Smooth muscle cell (in vitro differentiated cells): ENCODE results near the gene LIX1L. TPM values are rescaled to one million over a fixed set of nuclear protein-coding genes. Genes with fewer than 3 reads are reported as not detected.

ENCODE experiments used
- DNase-seq: peaks from one replicate; lab custom pipeline; 2025; ENCODE audit not compliant: unreplicated experiment; lab: John Stamatoyannopoulos, UW
- H2AFZ ChIP-seq: fragments of 200-600 bp; sonication (generic); 2 replicates; pipeline ENCODE4 v1.6.0; 2016; ENCODE audit warnings: antibody characterized with exemption, low read depth, mild to moderate bottlenecking
- H3F3A ChIP-seq: fragments of 200-600 bp; sonication (generic); 2 replicates; pipeline ENCODE4 v1.6.0; 2017; ENCODE audit warnings: antibody characterized with exemption, low read depth
- H3K27ac ChIP-seq: fragments of 200-600 bp; sonication (generic); 2 replicates; pipeline ENCODE4 v1.5.1; 2016; ENCODE audit warnings: low read depth, mild to moderate bottlenecking
- H3K27me3 ChIP-seq: fragments of 200-600 bp; sonication (generic); 2 replicates; pipeline ENCODE4 v1.6.1; 2016; ENCODE audit warnings: low read depth, mild to moderate bottlenecking
- H3K36me3 ChIP-seq: fragments of 200-600 bp; sonication (generic); 2 replicates; pipeline ENCODE4 v1.5.1; 2016; ENCODE audit warnings: low read depth
- H3K4me1 ChIP-seq: fragments of 200-600 bp; sonication (generic); 2 replicates; pipeline ENCODE4 v1.5.1; 2016; ENCODE audit warnings: low read depth
- H3K4me2 ChIP-seq: fragments of 200-600 bp; sonication (generic); 2 replicates; pipeline ENCODE4 v1.6.0; 2016; ENCODE audit warnings: mild to moderate bottlenecking
- H3K4me3 ChIP-seq: fragments of 200-600 bp; sonication (generic); 2 replicates; pipeline ENCODE4 v1.5.1; 2016; ENCODE audit warnings: mild to moderate bottlenecking
- H3K79me2 ChIP-seq: fragments of 200-600 bp; sonication (generic); 2 replicates; pipeline ENCODE4 v1.6.0; 2016; ENCODE audit warnings: low read depth, mild to moderate bottlenecking
- H3K9ac ChIP-seq: fragments of 200-600 bp; sonication (generic); 2 replicates; pipeline ENCODE4 v1.6.0; 2016; ENCODE audit warnings: low read depth
- H3K9me3 ChIP-seq: fragments of 200-600 bp; sonication (generic); replicated peaks from 2 replicates; pipeline ENCODE4 v1.5.1; 2016; ENCODE audit warnings: low read depth
- H4K20me1 ChIP-seq: fragments of 200-600 bp; sonication (generic); 2 replicates; pipeline ENCODE4 v1.6.0; 2016; ENCODE audit warnings: low read depth
- CTCF ChIP-seq: fragments of 200-600 bp; sonication (generic); IDR thresholded peaks from 2 replicates; pipeline ENCODE4 v1.5.1; 2017; ENCODE audit warnings: borderline replicate concordance, mild to moderate bottlenecking, antibody characterized with exemption; ENCODE audit not compliant: insufficient read depth, poor library complexity, severe bottlenecking
- whole genome bisulfite sequencing: methylation state at CpG from one replicate; pipeline ENCODE4 v1.1.7; 2016; ENCODE audit warnings: low lambda C conversion rate; 5-methylcytosine and 5-hydroxymethylcytosine counted together
- polyA plus RNA-seq: library from polyadenylated mRNA; unstranded; fragments of >200 nt; fragmentation: Nextera tagmentation; extraction: Ambion mirVana; gene quantifications from 2 replicates; pipeline ENCODE4 v1.2.1, GENCODE V29; 2016
- total RNA-seq: library from RNA; depleted of rRNA; stranded (reverse); fragments of >200 nt; gene quantifications from 2 replicates; pipeline ENCODE4 v1.2.3, GENCODE V29; 2014

Gene LIX1L
- total and polyA plus RNA-seq, 2 experiments from 2014 or later = 31.1 to 32.7 TPM

- peaks cover 41% of the 10 kb centered on the region for H3K79me2 ChIP-seq
- TF ChIP-seq CTCF = no peak
- H3K27me3 ChIP-seq = no peaks in the 10 kb centered on the region
- H4K20me1 ChIP-seq = peaks cover 55% of the 10 kb centered on the region
- H3K4me3 ChIP-seq = peak overlapping the region; percentile 82
- WGBS = 77% methylated on average over 10 of the region's 10 CpGs
- H3K36me3 ChIP-seq = no peaks in the 10 kb centered on the region
- no peak overlapping the region for H3K9ac ChIP-seq
- peaks cover 20% of the 10 kb centered on the region for H3K4me1 ChIP-seq
- no peak overlapping the region for H2AFZ ChIP-seq
- no peaks in the 10 kb centered on the region for H3K9me3 ChIP-seq
- peak overlapping the region; percentile 44 for H3K27ac ChIP-seq
- peaks cover 29% of the 10 kb centered on the region for H3F3A ChIP-seq
- DNase-seq = no peak
- peak overlapping the region; percentile 93 for H3K4me2 ChIP-seq
Measured at GRCh38 chr1:145991735-145992412, 34.1 kb upstream of the LIX1L start.

- Histone ChIP-seq H3K36me3 (no peaks in the 10 kb centered on the region), H3K4me2 (no peak overlapping the region), H3K9me3 (no peaks in the 10 kb centered on the region), H3K27ac (peak overlapping the region; percentile 44), H4K20me1 (peaks cover 45% of the 10 kb centered on the region), H3K79me2 (peaks cover 30% of the 10 kb centered on the region), H3K9ac (no peak overlapping the region), H3K27me3 (no peaks in the 10 kb centered on the region), H3K4me1 (peaks cover 27% of the 10 kb centered on the region), H3K4me3 (no peak overlapping the region), H2AFZ (no peak overlapping the region), H3F3A (peaks cover 31% of the 10 kb centered on the region)
- DNase-seq = no peak
- 91% methylated on average over 7 of the region's 7 CpGs for WGBS
- TF ChIP-seq CTCF = no peak
Measured at GRCh38 chr1:145990249-145990855, 32.5 kb upstream of the LIX1L start.

- peaks cover 24% of the 10 kb centered on the region for H3F3A ChIP-seq
- H3K27ac ChIP-seq = peak overlapping the region; percentile 20
- WGBS = 83% methylated on average over 5 of the region's 5 CpGs
- no peak overlapping the region for H3K4me2 ChIP-seq
- no peak for DNase-seq
- peaks cover 15% of the 10 kb centered on the region for H3K79me2 ChIP-seq
- H4K20me1 ChIP-seq = peaks cover 29% of the 10 kb centered on the region
- no peak overlapping the region for H2AFZ ChIP-seq
- H3K4me1 ChIP-seq = peaks cover 25% of the 10 kb centered on the region
- H3K36me3 ChIP-seq = no peaks in the 10 kb centered on the region
- no peaks in the 10 kb centered on the region for H3K9me3 ChIP-seq
- no peak overlapping the region for H3K4me3 ChIP-seq
- no peaks in the 10 kb centered on the region for H3K27me3 ChIP-seq
- H3K9ac ChIP-seq = no peak overlapping the region
- no peak for TF ChIP-seq CTCF
Measured at GRCh38 chr1:145988773-145989172, 31.0 kb upstream of the LIX1L start.
